Panc1 (cell line): ENCODE data around the gene RASIP1.

Source experiments
- CTCF ChIP-seq: fragments of 450-650 bp; IDR thresholded peaks from 2 replicates; pipeline ENCODE4 v1.5.1; 2017; ENCODE audit warnings: mild to moderate bottlenecking
- TCF7L2 ChIP-seq: IDR thresholded peaks from 2 replicates; pipeline ENCODE4 v1.6.1; 2011; ENCODE audit warnings: mild to moderate bottlenecking, low read depth, low read length, inconsistent platforms

GRCh38 chr19:48680436-48681126 is 59.8 kb downstream of the RASIP1 start:
- no peak for TF ChIP-seq CTCF
- TF ChIP-seq TCF7L2 = no peak
